Smooth muscle cell (in vitro differentiated cells): Measurements from ENCODE around the gene GLMN. TPM values are rescaled to one million over a fixed set of nuclear protein-coding genes. Genes with fewer than 3 reads are reported as not detected.

Experiments used
- DNase-seq: peaks from one replicate; lab custom pipeline; 2025; ENCODE audit not compliant: unreplicated experiment; lab: John Stamatoyannopoulos, UW
- H2AFZ ChIP-seq: fragments of 200-600 bp; sonication (generic); 2 replicates; pipeline ENCODE4 v1.6.0; 2016; ENCODE audit warnings: antibody characterized with exemption, low read depth, mild to moderate bottlenecking
- H3F3A ChIP-seq: fragments of 200-600 bp; sonication (generic); 2 replicates; pipeline ENCODE4 v1.6.0; 2017; ENCODE audit warnings: antibody characterized with exemption, low read depth
- H3K27ac ChIP-seq: fragments of 200-600 bp; sonication (generic); 2 replicates; pipeline ENCODE4 v1.5.1; 2016; ENCODE audit warnings: low read depth, mild to moderate bottlenecking
- H3K27me3 ChIP-seq: fragments of 200-600 bp; sonication (generic); 2 replicates; pipeline ENCODE4 v1.6.1; 2016; ENCODE audit warnings: low read depth, mild to moderate bottlenecking
- H3K36me3 ChIP-seq: fragments of 200-600 bp; sonication (generic); 2 replicates; pipeline ENCODE4 v1.5.1; 2016; ENCODE audit warnings: low read depth
- H3K4me1 ChIP-seq: fragments of 200-600 bp; sonication (generic); 2 replicates; pipeline ENCODE4 v1.5.1; 2016; ENCODE audit warnings: low read depth
- H3K4me2 ChIP-seq: fragments of 200-600 bp; sonication (generic); 2 replicates; pipeline ENCODE4 v1.6.0; 2016; ENCODE audit warnings: mild to moderate bottlenecking
- H3K4me3 ChIP-seq: fragments of 200-600 bp; sonication (generic); 2 replicates; pipeline ENCODE4 v1.5.1; 2016; ENCODE audit warnings: mild to moderate bottlenecking
- H3K79me2 ChIP-seq: fragments of 200-600 bp; sonication (generic); 2 replicates; pipeline ENCODE4 v1.6.0; 2016; ENCODE audit warnings: low read depth, mild to moderate bottlenecking
- H3K9ac ChIP-seq: fragments of 200-600 bp; sonication (generic); 2 replicates; pipeline ENCODE4 v1.6.0; 2016; ENCODE audit warnings: low read depth
- H3K9me3 ChIP-seq: fragments of 200-600 bp; sonication (generic); replicated peaks from 2 replicates; pipeline ENCODE4 v1.5.1; 2016; ENCODE audit warnings: low read depth
- H4K20me1 ChIP-seq: fragments of 200-600 bp; sonication (generic); 2 replicates; pipeline ENCODE4 v1.6.0; 2016; ENCODE audit warnings: low read depth
- CTCF ChIP-seq: fragments of 200-600 bp; sonication (generic); IDR thresholded peaks from 2 replicates; pipeline ENCODE4 v1.5.1; 2017; ENCODE audit warnings: borderline replicate concordance, mild to moderate bottlenecking, antibody characterized with exemption; ENCODE audit not compliant: insufficient read depth, poor library complexity, severe bottlenecking
- WGBS: methylation state at CpG from one replicate; pipeline ENCODE4 v1.1.7; 2016; ENCODE audit warnings: low lambda C conversion rate; 5-methylcytosine and 5-hydroxymethylcytosine counted together
- polyA plus RNA-seq: library from polyadenylated mRNA; unstranded; fragments of >200 nt; fragmentation: Nextera tagmentation; extraction: Ambion mirVana; gene quantifications from 2 replicates; pipeline ENCODE4 v1.2.1, GENCODE V29; 2016
- total RNA-seq: library from RNA; depleted of rRNA; stranded (reverse); fragments of >200 nt; gene quantifications from 2 replicates; pipeline ENCODE4 v1.2.3, GENCODE V29; 2014

Gene GLMN
- total and polyA plus RNA-seq, 2 experiments from 2014 or later = 10.8 to 14.6 TPM

- no peak for TF ChIP-seq CTCF
- no peaks in the 10 kb centered on the region for H3K9me3 ChIP-seq
- no peak for DNase-seq
- H3K4me3 ChIP-seq = no peak overlapping the region
- no peak overlapping the region for H2AFZ ChIP-seq
- 100% methylated on average over 1 of the region's 1 CpG for WGBS
- H3K9ac ChIP-seq = no peak overlapping the region
- H3K79me2 ChIP-seq = no peaks in the 10 kb centered on the region
- no peaks in the 10 kb centered on the region for H3K27me3 ChIP-seq
- H3K36me3 ChIP-seq = no peaks in the 10 kb centered on the region
- H3F3A ChIP-seq = no peaks in the 10 kb centered on the region
- H3K4me1 ChIP-seq = no peaks in the 10 kb centered on the region
- H4K20me1 ChIP-seq = no peaks in the 10 kb centered on the region
- no peak overlapping the region for H3K27ac ChIP-seq
- H3K4me2 ChIP-seq = no peak overlapping the region
These were observed 54.4 kb downstream of the GLMN start for GRCh38 chr1:92244376-92244775.

DNA sequence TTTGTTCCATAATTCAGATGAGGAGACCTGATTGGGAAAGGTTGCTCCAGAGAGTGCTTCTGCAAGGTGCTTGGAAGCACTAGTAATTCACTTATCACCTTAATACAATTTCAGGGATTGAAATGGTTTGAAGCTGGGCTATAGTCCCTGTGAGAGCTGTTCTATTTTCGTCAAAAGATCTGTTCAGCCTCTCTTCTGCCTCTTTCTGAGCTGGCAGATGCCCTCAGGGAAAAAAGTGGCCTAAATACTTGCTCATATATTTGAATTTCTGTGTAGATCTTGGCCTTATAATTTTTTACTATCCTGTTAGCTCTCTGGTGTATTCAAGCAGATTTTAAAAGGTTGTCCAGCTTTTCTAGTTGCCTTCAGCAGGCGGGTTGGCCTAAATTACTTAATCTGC, 58.8 kb downstream of the GLMN start:
- H4K20me1 ChIP-seq = no peaks in the 10 kb centered on the region
- no peak overlapping the region for H3K4me3 ChIP-seq
- no peaks in the 10 kb centered on the region for H3K9me3 ChIP-seq
- 66% methylated on average over 2 of the region's 2 CpGs for WGBS
- no peak overlapping the region for H3K4me2 ChIP-seq
- no peak overlapping the region for H3K9ac ChIP-seq
- no peaks in the 10 kb centered on the region for H3F3A ChIP-seq
- H3K27ac ChIP-seq = no peak overlapping the region
- no peak for DNase-seq
- H3K4me1 ChIP-seq = no peaks in the 10 kb centered on the region
- no peak for TF ChIP-seq CTCF
- no peaks in the 10 kb centered on the region for H3K36me3 ChIP-seq
- H3K27me3 ChIP-seq = no peaks in the 10 kb centered on the region
- no peaks in the 10 kb centered on the region for H3K79me2 ChIP-seq
- no peak overlapping the region for H2AFZ ChIP-seq

DNA sequence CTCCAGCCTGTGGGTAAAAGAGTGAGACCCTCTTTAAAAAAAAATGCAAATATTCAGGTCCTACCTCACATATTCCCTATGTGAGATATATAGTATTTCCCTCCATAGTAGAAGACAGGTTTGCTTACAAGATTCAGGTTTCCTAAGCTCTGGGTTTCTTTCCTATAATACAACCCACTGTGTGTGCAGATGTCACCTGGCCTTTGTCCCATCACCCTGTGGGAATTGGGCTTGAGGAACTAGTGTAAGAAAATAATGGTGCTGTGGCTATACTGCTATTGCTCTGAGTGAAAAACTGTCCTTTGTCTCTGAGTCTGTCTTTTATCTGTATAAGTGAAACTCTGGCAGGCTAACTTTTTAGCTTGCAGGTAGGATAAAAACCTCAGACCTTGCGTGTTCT, 68.1 kb downstream of the GLMN start:
- DNase-seq = no peak
- H3K4me2 ChIP-seq = no peak overlapping the region
- no peak overlapping the region for H3K27ac ChIP-seq
- no peak overlapping the region for H2AFZ ChIP-seq
- no peaks in the 10 kb centered on the region for H3K4me1 ChIP-seq
- no peak for TF ChIP-seq CTCF
- no peaks in the 10 kb centered on the region for H3K36me3 ChIP-seq
- WGBS = 95% methylated on average over 1 of the region's 1 CpG
- no peaks in the 10 kb centered on the region for H3K79me2 ChIP-seq
- H3K9me3 ChIP-seq = no peaks in the 10 kb centered on the region
- H3F3A ChIP-seq = no peaks in the 10 kb centered on the region
- H3K9ac ChIP-seq = no peak overlapping the region
- H4K20me1 ChIP-seq = no peaks in the 10 kb centered on the region
- no peaks in the 10 kb centered on the region for H3K27me3 ChIP-seq
- H3K4me3 ChIP-seq = no peak overlapping the region

- H3K4me2 ChIP-seq = no peak overlapping the region
- no peaks in the 10 kb centered on the region for H3K9me3 ChIP-seq
- no peaks in the 10 kb centered on the region for H3K27me3 ChIP-seq
- no peak overlapping the region for H2AFZ ChIP-seq
- no peaks in the 10 kb centered on the region for H3K79me2 ChIP-seq
- H3K27ac ChIP-seq = no peak overlapping the region
- DNase-seq = no peak
- no peaks in the 10 kb centered on the region for H4K20me1 ChIP-seq
- H3K4me3 ChIP-seq = no peak overlapping the region
- TF ChIP-seq CTCF = no peak
- no peaks in the 10 kb centered on the region for H3K36me3 ChIP-seq
- no peaks in the 10 kb centered on the region for H3K4me1 ChIP-seq
- WGBS = 30% methylated on average over 3 of the region's 3 CpGs
- no peak overlapping the region for H3K9ac ChIP-seq
- no peaks in the 10 kb centered on the region for H3F3A ChIP-seq
These were observed 70.4 kb downstream of the GLMN start for GRCh38 chr1:92228401-92228800.
